ENCODE measurements around the gene KSR2.
"Not testable (repeated sequence)": the region's sequence is repeated elsewhere in the genome, so short reads cannot be mapped to it uniquely, and the experiment has no call there.

The KSR2 gene

GRCh38 chr12:117968826-117969659 lies at the start of gene KSR2:
Gene KSR2, minus strand, starts transcription at chr12:117968990. Its CDS starts 735 bp downstream, at chr12:117968255.
- peak; percentile 4 for DNase-seq

GRCh38 chr12:118017926-118018325 lies 49.1 kb upstream of the KSR2 start:
- no peak for DNase-seq

GRCh38 chr12:118016424-118017264 lies 47.9 kb upstream of the KSR2 start, which contains the start of gene RFC5:
Gene RFC5, plus strand, starts transcription at chr12:118016703. Its CDS starts 125 bp downstream, at chr12:118016828.
- DNase-seq = peak; percentile 82

- no peak for DNase-seq
Observed at GRCh38 chr12:118015944-118016343, 47.2 kb upstream of the KSR2 start.

GRCh38 chr12:118015306-118015705 lies 46.5 kb upstream of the KSR2 start:
- DNase-seq = no peak

GRCh38 chr12:118013283-118013682 lies 44.5 kb upstream of the KSR2 start:
- DNase-seq = no peak

- no peak for DNase-seq
Observed at GRCh38 chr12:118011961-118012360, 43.2 kb upstream of the KSR2 start.

- no peak for DNase-seq
Observed at GRCh38 chr12:118011377-118011776, 42.6 kb upstream of the KSR2 start.

GRCh38 chr12:118010903-118011302 lies 42.1 kb upstream of the KSR2 start:
- DNase-seq = no peak

- DNase-seq = not testable (repeated sequence)
Observed at GRCh38 chr12:117999806-118000205, 31.0 kb upstream of the KSR2 start.

- no peak for DNase-seq
Observed at GRCh38 chr12:117998719-117999118, 29.9 kb upstream of the KSR2 start.

- no peak for DNase-seq
Observed at GRCh38 chr12:117994551-117995438, 26.0 kb upstream of the KSR2 start.

- no peak for DNase-seq
Observed at GRCh38 chr12:117986705-117987469, 18.1 kb upstream of the KSR2 start.

GRCh38 chr12:117985182-117985581 lies 16.4 kb upstream of the KSR2 start:
- no peak for DNase-seq

- DNase-seq = no peak
Observed at GRCh38 chr12:117981267-117981666, 12.5 kb upstream of the KSR2 start.

- no peak for DNase-seq
Observed at GRCh38 chr12:117980616-117981015, 11.8 kb upstream of the KSR2 start.

GRCh38 chr12:117977373-117977772 lies 8.6 kb upstream of the KSR2 start:
- DNase-seq = no peak

- no peak for DNase-seq
Observed at GRCh38 chr12:117975006-117975405, 6.2 kb upstream of the KSR2 start.

- DNase-seq = no peak
Observed at GRCh38 chr12:117972301-117972700, 3.5 kb upstream of the KSR2 start.

GRCh38 chr12:117970334-117970733 lies 1.5 kb upstream of the KSR2 start:
- DNase-seq = no peak

- DNase-seq = no peak
Observed at GRCh38 chr12:117968151-117968789, 520 bp downstream of the KSR2 start.
